ENCODE data around the gene GJA3. TPM values are rescaled to one million over a fixed set of nuclear protein-coding genes. Genes with fewer than 3 reads are reported as not detected.

Gene GJA3
- total and polyA plus RNA-seq, 2 donors (not counting 1 experiment from before 2014, with no cell fraction given), result 0.28 to 0.59 TPM

DNA sequence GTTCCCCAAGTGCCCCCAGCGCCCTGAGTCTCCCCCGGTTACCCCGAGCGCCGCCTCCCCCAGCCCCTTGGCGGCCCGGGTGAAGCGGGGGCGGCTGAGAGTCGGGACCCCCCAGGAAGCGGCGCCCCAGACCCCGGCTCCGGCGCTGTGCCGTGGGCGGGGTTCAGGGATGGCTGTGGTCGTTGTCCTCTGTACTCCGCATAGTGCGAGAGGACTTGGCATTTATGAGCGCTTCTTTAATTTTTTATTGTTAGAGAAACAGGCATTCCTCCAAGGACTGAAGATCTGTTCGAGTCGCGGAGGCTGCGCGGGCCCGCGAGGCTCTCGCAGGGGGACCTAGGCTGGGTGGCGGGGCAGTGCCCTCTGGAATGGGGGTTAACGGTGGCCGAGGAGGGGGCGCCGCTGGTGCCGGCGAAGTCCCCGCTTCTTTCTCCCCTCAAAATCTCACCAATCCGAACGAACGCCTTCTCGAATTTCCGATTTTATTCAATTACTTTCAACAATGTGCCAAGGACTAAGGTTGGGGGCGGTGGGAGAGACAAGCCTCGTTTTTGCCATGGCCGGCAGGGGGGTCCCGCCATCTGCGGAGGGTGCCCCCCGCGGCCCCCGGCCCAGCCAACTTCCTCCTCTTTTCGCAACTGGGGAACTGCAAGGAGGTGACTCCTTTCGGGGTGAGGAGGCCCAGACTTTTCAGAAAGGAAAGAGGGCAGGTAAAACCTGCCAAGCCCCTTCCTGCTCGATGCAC is 32.5 kb upstream of the GJA3 start:
- H2AFZ ChIP-seq (ENCODE audit: insufficient read depth, low read depth, low read length, poor library complexity, severe bottlenecking), result peak overlapping the region; percentile 50
- H3K4me3 ChIP-seq (ENCODE audit: control extremely low read depth in 1 of 5, extremely low read depth in 1 of 5, insufficient read depth in 1 of 5, low read depth in 2 of 5, low read length in 4 of 5), result peak overlapping the region in 3 of 5 experiments; percentile 38 to 47 (median 39)
- H3K9me3 ChIP-seq (ENCODE audit: control extremely low read depth in 1 of 3, control insufficient read depth in 2 of 3, insufficient read depth in 1 of 3, low read length in 2 of 3), result peaks cover 0 to 3% (median 0%) of the 10 kb centered on the region in 3 donors
- no peaks in the 10 kb centered on the region for H4K20me1 ChIP-seq (ENCODE audit: control insufficient read depth, insufficient read depth, low read length, poor library complexity, severe bottlenecking)
- H3K27ac ChIP-seq (ENCODE audit: low read length in 2 of 2), result no peak overlapping the region
- H3K4me2 ChIP-seq (replicated peaks; ENCODE audit: low read depth, low read length, poor library complexity, severe bottlenecking), result peak overlapping the region; percentile 89
- no peaks in the 10 kb centered on the region for H3K36me3 ChIP-seq (replicated peaks in 1 of 2; ENCODE audit: control extremely low read depth in 1 of 2, control insufficient read depth in 1 of 2, extremely low read depth in 1 of 2, insufficient read depth in 2 of 2, low read length in 1 of 2)
- H3K27ac Mint-ChIP-seq, result no peak overlapping the region
- DNase-seq (peak; percentile 54), ATAC-seq (ENCODE audit: low read depth) (no peak)
- H3K4me3 Mint-ChIP-seq, result peak overlapping the region; percentile 73
- peaks cover 66% of the 10 kb centered on the region for H3K27me3 Mint-ChIP-seq
- 1% methylated on average over 33 of the region's 53 CpGs for WGBS (ENCODE audit: insufficient coverage)
- intact Hi-C loops (cut with micrococcal nuclease), result loop anchor here (10.0 kb wide), 1 partner anchor 1411 kb away; the partner anchor contains the start of gene MICU2
- H3K4me1 Mint-ChIP-seq, result peaks cover 23% of the 10 kb centered on the region
- POLR2A ChIA-PET, result no interaction called here
- peak overlapping the region; percentile 54 for H3K9ac ChIP-seq (ENCODE audit: low read length)
- H3K27me3 ChIP-seq (replicated peaks in 1 of 4; ENCODE audit: control extremely low read depth in 1 of 4, control insufficient read depth in 3 of 4, insufficient read depth in 4 of 4, low read length in 3 of 4), result peaks cover 2 to 56% (median 47%) of the 10 kb centered on the region in 4 experiments
- CTCF ChIA-PET, result interaction anchor here (0.7 kb wide), 1 partner anchor 11 kb away, joined by 3 read pairs; no protein-coding TSS in a partner anchor
- TF ChIP-seq, protein P1, sequence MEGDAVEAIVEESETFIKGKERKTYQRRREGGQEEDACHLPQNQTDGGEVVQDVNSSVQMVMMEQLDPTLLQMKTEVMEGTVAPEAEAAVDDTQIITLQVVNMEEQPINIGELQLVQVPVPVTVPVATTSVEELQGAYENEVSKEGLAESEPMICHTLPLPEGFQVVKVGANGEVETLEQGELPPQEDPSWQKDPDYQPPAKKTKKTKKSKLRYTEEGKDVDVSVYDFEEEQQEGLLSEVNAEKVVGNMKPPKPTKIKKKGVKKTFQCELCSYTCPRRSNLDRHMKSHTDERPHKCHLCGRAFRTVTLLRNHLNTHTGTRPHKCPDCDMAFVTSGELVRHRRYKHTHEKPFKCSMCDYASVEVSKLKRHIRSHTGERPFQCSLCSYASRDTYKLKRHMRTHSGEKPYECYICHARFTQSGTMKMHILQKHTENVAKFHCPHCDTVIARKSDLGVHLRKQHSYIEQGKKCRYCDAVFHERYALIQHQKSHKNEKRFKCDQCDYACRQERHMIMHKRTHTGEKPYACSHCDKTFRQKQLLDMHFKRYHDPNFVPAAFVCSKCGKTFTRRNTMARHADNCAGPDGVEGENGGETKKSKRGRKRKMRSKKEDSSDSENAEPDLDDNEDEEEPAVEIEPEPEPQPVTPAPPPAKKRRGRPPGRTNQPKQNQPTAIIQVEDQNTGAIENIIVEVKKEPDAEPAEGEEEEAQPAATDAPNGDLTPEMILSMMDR (IDR thresholded peaks at IDR 0.05), result no peak
- no peak for TF ChIP-seq EZH2 (IDR thresholded peaks at IDR 0.05; ENCODE audit: borderline replicate concordance, insufficient read depth, low read depth, low read length, poor library complexity, severe bottlenecking)
- H3K79me2 ChIP-seq (ENCODE audit: control insufficient read depth, insufficient read depth, low read length), result no peaks in the 10 kb centered on the region
- H3K9me3 Mint-ChIP-seq (ENCODE audit: insufficient read depth), result no peaks in the 10 kb centered on the region
- peaks cover 27 to 37% of the 10 kb centered on the region in 2 donors for H3K4me1 ChIP-seq (ENCODE audit: control insufficient read depth in 2 of 2, insufficient read depth in 2 of 2, low read length in 2 of 2)

DNA sequence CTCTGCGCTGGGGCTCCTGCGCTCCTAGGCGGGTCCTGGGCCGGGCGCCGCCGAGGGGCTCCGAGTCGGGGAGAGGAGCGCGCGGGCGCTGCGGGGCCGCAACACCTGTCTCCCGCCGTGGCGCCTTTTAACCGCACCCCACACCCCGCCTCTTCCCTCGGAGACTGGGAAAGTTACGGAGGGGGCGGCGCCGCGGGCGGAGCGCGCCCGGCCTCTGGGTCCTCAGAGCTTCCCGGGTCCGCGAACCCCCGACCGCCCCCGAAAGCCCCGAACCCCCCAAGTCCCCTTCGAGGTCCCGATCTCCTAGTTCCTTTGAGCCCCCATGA is 31.9 kb upstream of the GJA3 start, which contains the start of gene GJB2:
GJB2 (minus strand) TSS at position 103 of the 326 bp plus-strand sequence. CDS start 3,357 bp downstream, outside the sequence.
- ATAC-seq (ENCODE audit: low read depth) (peak; percentile 15), DNase-seq (no peak)
- H3K79me2 ChIP-seq (ENCODE audit: control insufficient read depth, insufficient read depth, low read length), result no peaks in the 10 kb centered on the region
- intact Hi-C loops (cut with micrococcal nuclease), result loop anchor here (10.0 kb wide), 1 partner anchor 1412 kb away; the partner anchor contains the start of gene MICU2
- H3K9ac ChIP-seq (ENCODE audit: low read length), result peak within 1 kb of the TSS; percentile 54
- peaks cover 23% of the 10 kb centered on the region for H3K4me1 Mint-ChIP-seq
- no peaks in the 10 kb centered on the region for H3K9me3 Mint-ChIP-seq (ENCODE audit: insufficient read depth)
- H3K27me3 Mint-ChIP-seq, result peaks cover 62% of the 10 kb centered on the region
- H3K4me1 ChIP-seq (ENCODE audit: control insufficient read depth in 2 of 2, insufficient read depth in 2 of 2, low read length in 2 of 2), result peaks cover 27 to 37% of the 10 kb centered on the region in 2 donors
- peak within 1 kb of the TSS; percentile 77 for H3K4me3 Mint-ChIP-seq
- TF ChIP-seq, protein P1 (IDR thresholded peaks at IDR 0.05), result no peak
- no peak within 1 kb of the TSS for H3K27ac Mint-ChIP-seq
- POLR2A ChIA-PET, result no interaction called here
- peaks cover 0 to 3% (median 0%) of the 10 kb centered on the region in 3 donors for H3K9me3 ChIP-seq (ENCODE audit: control extremely low read depth in 1 of 3, control insufficient read depth in 2 of 3, insufficient read depth in 1 of 3, low read length in 2 of 3)
- peak within 1 kb of the TSS in 3 of 5 experiments; percentile 38 to 47 (median 39) for H3K4me3 ChIP-seq (ENCODE audit: control extremely low read depth in 1 of 5, extremely low read depth in 1 of 5, insufficient read depth in 1 of 5, low read depth in 2 of 5, low read length in 4 of 5)
- H3K27ac ChIP-seq (ENCODE audit: low read length in 2 of 2), result no peak within 1 kb of the TSS
- peak within 1 kb of the TSS; percentile 89 for H3K4me2 ChIP-seq (replicated peaks; ENCODE audit: low read depth, low read length, poor library complexity, severe bottlenecking)
- no peaks in the 10 kb centered on the region for H4K20me1 ChIP-seq (ENCODE audit: control insufficient read depth, insufficient read depth, low read length, poor library complexity, severe bottlenecking)
- under 1% methylated on average over 21 of the region's 39 CpGs for WGBS (ENCODE audit: insufficient coverage)
- peaks cover 2 to 56% (median 45%) of the 10 kb centered on the region in 4 experiments for H3K27me3 ChIP-seq (replicated peaks in 1 of 4; ENCODE audit: control extremely low read depth in 1 of 4, control insufficient read depth in 3 of 4, insufficient read depth in 4 of 4, low read length in 3 of 4)
- H3K36me3 ChIP-seq (replicated peaks in 1 of 2; ENCODE audit: control extremely low read depth in 1 of 2, control insufficient read depth in 1 of 2, extremely low read depth in 1 of 2, insufficient read depth in 2 of 2, low read length in 1 of 2), result no peaks in the 10 kb centered on the region
- CTCF ChIA-PET, result no interaction called here
- peak within 1 kb of the TSS; percentile 64 for H2AFZ ChIP-seq (ENCODE audit: insufficient read depth, low read depth, low read length, poor library complexity, severe bottlenecking)
